Lower lobe of right lung (tissue), 2 donors: Measurements from ENCODE around the gene SPATA32. TPM values are rescaled to one million over a fixed set of nuclear protein-coding genes. Genes with fewer than 3 reads are reported as not detected.

ENCODE experiments used
- ATAC-seq, 2 donors: fragments of 200-7000 bp; cut with Tn5 transposase; one replicate each; pipeline ENCODE4 v1.9.1; 2020 to 2022; ENCODE audit warnings: mild to moderate bottlenecking in 2 of 2, moderate library complexity in 2 of 2
- DNase-seq: peaks from one replicate; pipeline ENCODE4 v3.0.0-alpha.2; 2020
- H3K27ac ChIP-seq: fragments of 200-600 bp; one replicate; pipeline ENCODE4 v1.8.0; 2022
- H3K27me3 ChIP-seq: fragments of 200-600 bp; one replicate; pipeline ENCODE4 v1.8.0; 2022; ENCODE audit warnings: low read depth
- H3K36me3 ChIP-seq: fragments of 200-600 bp; one replicate; pipeline ENCODE4 v1.8.0; 2022; ENCODE audit warnings: mild to moderate bottlenecking
- H3K4me1 ChIP-seq: fragments of 200-600 bp; one replicate; pipeline ENCODE4 v1.8.0; 2022
- H3K4me3 ChIP-seq: fragments of 200-600 bp; one replicate; pipeline ENCODE4 v1.8.0; 2022; ENCODE audit warnings: mild to moderate bottlenecking
- H3K9me3 ChIP-seq: fragments of 200-600 bp; one replicate; pipeline ENCODE4 v1.8.0; 2022
- CTCF ChIP-seq: fragments of 200-600 bp; IDR thresholded peaks from one replicate; pipeline ENCODE4 v1.8.0; 2022; ENCODE audit warnings: antibody characterized with exemption, mild to moderate bottlenecking
- intact Hi-C: fragments of 100-400 bp; cut with DNase I; formaldehyde crosslinking; loops from one replicate; pipeline ENCODE4 v1.11.0; 2022
- total RNA-seq: library from RNA; stranded (reverse); fragmentation: NEBNext Ultra II Directional; extraction: Animal tissue kit (Norgen Biotek cat#: 25700); gene quantifications from one replicate; pipeline ENCODE4 v1.2.1, GENCODE V29; 2021
- donor health status: DM: no; HTN: yes; CAD: no; lungs with severe emphysema.

SPATA32 gene
- total RNA-seq, 1 donor from 2014 or later: not detected

- TF ChIP-seq CTCF: no peak
- H3K9me3 ChIP-seq: no peaks in the 10 kb centered on the region
- intact Hi-C loops: no loop called here
- H3K4me3 ChIP-seq: no peak overlapping the region
- peaks cover 66% of the 10 kb centered on the region for H3K4me1 ChIP-seq
- H3K27me3 ChIP-seq: no peaks in the 10 kb centered on the region
- peak overlapping the region; percentile 36 for H3K27ac ChIP-seq
- peaks cover 77% of the 10 kb centered on the region for H3K36me3 ChIP-seq
- DNase-seq: no peak
- ATAC-seq: no peak
Observed at GRCh38 chr17:45287526-45288500, 25.9 kb upstream of the SPATA32 start.

GRCh38 chr17:45286286-45286685 is 24.4 kb upstream of the SPATA32 start:
- no peak overlapping the region for H3K27ac ChIP-seq

GRCh38 chr17:45284176-45285140 is 22.6 kb upstream of the SPATA32 start:
- H3K9me3 ChIP-seq: no peaks in the 10 kb centered on the region
- H3K27me3 ChIP-seq: no peaks in the 10 kb centered on the region
- no peak for DNase-seq
- intact Hi-C loops: no loop called here
- no peak for ATAC-seq
- TF ChIP-seq CTCF: peak; percentile 29
- peaks cover 91% of the 10 kb centered on the region for H3K36me3 ChIP-seq
- peaks cover 35% of the 10 kb centered on the region for H3K4me1 ChIP-seq
- no peak overlapping the region for H3K4me3 ChIP-seq
- no peak overlapping the region for H3K27ac ChIP-seq

More at GRCh38 chr17:45286286-45286685, 24.4 kb upstream of the SPATA32 start:
- no peak for DNase-seq
- TF ChIP-seq CTCF: no peak
- Histone ChIP-seq H3K36me3 (peaks cover 93% of the 10 kb centered on the region), H3K9me3 (no peaks in the 10 kb centered on the region), H3K4me3 (no peak overlapping the region), H3K27me3 (no peaks in the 10 kb centered on the region), H3K4me1 (peaks cover 54% of the 10 kb centered on the region)
- no peak for ATAC-seq
- intact Hi-C loops: no loop called here

GRCh38 chr17:45283711-45284110 is 21.8 kb upstream of the SPATA32 start:
- DNase-seq: peak; percentile 23
- no peak for TF ChIP-seq CTCF
- H3K27ac ChIP-seq: peak overlapping the region; percentile 31
- peaks cover 88% of the 10 kb centered on the region for H3K36me3 ChIP-seq
- no peak overlapping the region for H3K4me3 ChIP-seq
- no peaks in the 10 kb centered on the region for H3K27me3 ChIP-seq
- intact Hi-C loops: no loop called here
- H3K4me1 ChIP-seq: peaks cover 32% of the 10 kb centered on the region
- ATAC-seq: no peak
- H3K9me3 ChIP-seq: no peaks in the 10 kb centered on the region
